Neural cell (in vitro differentiated cells): ENCODE results near the gene MEAK7. TPM values are rescaled to one million over a fixed set of nuclear protein-coding genes. Genes with fewer than 3 reads are reported as not detected.

Source experiments
- H2AFZ ChIP-seq: fragments of 200-600, 300-800 bp; sonication (generic), shearing (Covaris generic); 2 replicates; pipeline ENCODE4 v1.6.0; 2014; ENCODE audit warnings: low read depth, mild to moderate bottlenecking, antibody characterized with exemption, low read length, moderate library complexity
- H3F3A ChIP-seq: fragments of 200-600 bp; shearing (Covaris generic); 2 replicates; pipeline ENCODE4 v1.6.1; 2016; ENCODE audit warnings: mild to moderate bottlenecking, moderate library complexity, mixed read lengths, antibody characterized with exemption, low read length; ENCODE audit not compliant: insufficient read depth, poor library complexity, severe bottlenecking
- H3K27ac ChIP-seq: fragments of 200-600, 300-800 bp; sonication (generic), shearing (Covaris generic); 2 replicates; pipeline ENCODE4 v1.5.1; 2014; ENCODE audit warnings: mild to moderate bottlenecking, low read length, moderate library complexity
- H3K27me3 ChIP-seq: fragments of 300-800, 200-600 bp; sonication (generic), shearing (Covaris generic); 2 replicates; pipeline ENCODE4 v1.6.0; 2014; ENCODE audit warnings: mild to moderate bottlenecking, low read depth, low read length, moderate library complexity; ENCODE audit not compliant: insufficient read depth
- H3K36me3 ChIP-seq: fragments of 300-800, 200-600 bp; sonication (generic), shearing (Covaris generic); 2 replicates; pipeline ENCODE4 v1.5.1; 2014; ENCODE audit warnings: mild to moderate bottlenecking, antibody characterized with exemption, low read length, moderate library complexity; ENCODE audit not compliant: insufficient read depth
- H3K4me2 ChIP-seq: fragments of 300-800, 200-600 bp; sonication (generic), shearing (Covaris generic); 2 replicates; pipeline ENCODE4 v1.6.0; 2014; ENCODE audit warnings: mild to moderate bottlenecking, low read length
- H3K4me3 ChIP-seq: fragments of 300-800, 200-600 bp; sonication (generic), shearing (Covaris generic); 2 replicates; pipeline ENCODE4 v1.5.1; 2014; ENCODE audit warnings: mild to moderate bottlenecking, low read length, moderate library complexity
- H3K79me2 ChIP-seq: fragments of 200-600 bp; shearing (Covaris generic); replicated peaks from 2 replicates; pipeline ENCODE4 v1.6.0; 2014; ENCODE audit warnings: mild to moderate bottlenecking, low read length, moderate library complexity; ENCODE audit not compliant: insufficient read depth
- H3K9ac ChIP-seq: fragments of 300-800, 200-600 bp; sonication (generic), shearing (Covaris generic); 2 replicates; pipeline ENCODE4 v1.6.1; 2016; ENCODE audit warnings: mild to moderate bottlenecking, low read length, mixed read lengths
- H3K9me2 ChIP-seq: fragments of 200-600 bp; shearing (Covaris generic); 2 replicates; pipeline ENCODE4 v1.6.1; 2016; ENCODE audit warnings: mild to moderate bottlenecking, low read length, mixed read lengths; ENCODE audit not compliant: insufficient read depth
- H3K9me3 ChIP-seq: fragments of 200-600, 300-800 bp; sonication (generic), shearing (Covaris generic); 2 replicates; pipeline ENCODE4 v1.6.1; 2016; ENCODE audit warnings: mild to moderate bottlenecking, mixed run types, low read length, moderate library complexity, mixed read lengths
- H4K20me1 ChIP-seq: fragments of 200-600 bp; shearing (Covaris generic); 2 replicates; pipeline ENCODE4 v1.6.1; 2016; ENCODE audit warnings: mild to moderate bottlenecking, mixed run types; ENCODE audit not compliant: insufficient read depth
- EP300 ChIP-seq: fragments of 450-650 bp; conservative IDR thresholded peaks from 2 replicates; pipeline ENCODE4 v1.6.1; 2014; ENCODE audit warnings: antibody characterized with exemption, mild to moderate bottlenecking, moderate library complexity; ENCODE audit not compliant: poor library complexity, severe bottlenecking
- EZH2 ChIP-seq: fragments of 200-600, 300-800 bp; shearing (Covaris generic), sonication (generic); IDR thresholded peaks from 2 replicates; pipeline ENCODE4 v1.6.1; 2014; ENCODE audit warnings: antibody characterized with exemption, low read length, borderline replicate concordance, mild to moderate bottlenecking; ENCODE audit not compliant: insufficient read depth, poor library complexity, severe bottlenecking
- MXI1 ChIP-seq: fragments of 450-650 bp; conservative IDR thresholded peaks from 2 replicates; pipeline ENCODE4 v1.6.1; 2014; ENCODE audit warnings: antibody characterized with exemption, mild to moderate bottlenecking; ENCODE audit not compliant: poor library complexity, severe bottlenecking
- POLR2AphosphoS5 ChIP-seq: IDR thresholded peaks from 2 replicates; pipeline ENCODE4 v1.6.1; 2012
- RAD21 ChIP-seq: fragments of 450-650 bp; conservative IDR thresholded peaks from 2 replicates; pipeline ENCODE4 v1.6.1; 2014; ENCODE audit warnings: antibody characterized with exemption, mild to moderate bottlenecking, moderate library complexity
- REST ChIP-seq: IDR thresholded peaks from 2 replicates; pipeline ENCODE4 v1.6.1; 2012; ENCODE audit warnings: borderline replicate concordance
- SMC3 ChIP-seq: fragments of 450-650 bp; conservative IDR thresholded peaks from 2 replicates; pipeline ENCODE4 v1.6.1; 2014; ENCODE audit warnings: antibody characterized with exemption, mild to moderate bottlenecking, moderate library complexity; ENCODE audit not compliant: poor library complexity
- TAF1 ChIP-seq: IDR thresholded peaks from 2 replicates; pipeline ENCODE4 v1.6.1; 2012; ENCODE audit warnings: low read depth
- polyA plus RNA-seq: library from polyadenylated mRNA; depleted of rRNA; stranded (reverse); fragments of >200 nt; gene quantifications from 2 replicates; pipeline ENCODE4 v1.2.3, GENCODE V29; 2014
- TF ChIP-seq, protein P1 (sequence below): fragments of 450-650 bp; IDR thresholded peaks from 2 replicates; pipeline ENCODE4 v1.5.1; 2014; ENCODE audit warnings: antibody characterized with exemption, mild to moderate bottlenecking, moderate library complexity; ENCODE audit not compliant: poor library complexity, severe bottlenecking

Gene MEAK7
- polyA plus RNA-seq, 1 donor from 2014 or later: 12.4 TPM

DNA sequence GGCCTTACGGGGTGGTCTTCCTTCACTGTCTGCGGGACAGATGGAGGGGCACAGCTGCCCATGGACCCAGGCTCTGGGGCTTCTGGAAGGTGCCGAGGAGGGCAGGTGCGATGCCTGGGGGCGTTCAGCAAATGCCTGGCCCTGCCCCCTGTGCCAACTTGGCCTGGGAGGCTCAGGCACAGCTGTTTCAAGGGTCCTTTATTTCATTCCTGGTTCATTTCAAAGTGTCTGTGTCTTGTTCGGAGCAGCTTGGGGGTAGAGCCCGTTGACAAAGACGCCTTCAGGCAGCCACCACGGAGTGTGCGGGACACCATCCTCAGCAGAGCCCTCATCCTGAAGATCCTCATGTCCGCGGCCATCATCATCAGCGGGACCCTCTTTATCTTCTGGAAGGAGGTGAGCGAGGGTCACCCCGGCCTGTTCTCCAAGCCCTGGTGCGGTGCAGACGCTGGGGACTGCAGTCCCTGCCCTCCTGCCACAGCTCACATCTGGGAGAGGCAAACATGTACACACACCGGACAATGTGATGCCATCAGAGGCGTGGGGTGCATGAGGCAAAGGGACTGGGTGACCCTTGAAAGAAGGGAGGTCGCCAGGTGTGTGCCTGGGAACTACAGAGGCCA lies 43.9 kb downstream of the MEAK7 start:
- Histone ChIP-seq H3K9me2 (no peaks in the 10 kb centered on the region), H3K27me3 (no peaks in the 10 kb centered on the region), H3K4me2 (no peak overlapping the region), H3K36me3 (no peaks in the 10 kb centered on the region), H3F3A (no peaks in the 10 kb centered on the region), H3K79me2 (no peaks in the 10 kb centered on the region), H4K20me1 (no peaks in the 10 kb centered on the region), H2AFZ (no peak overlapping the region), H3K9me3 (no peaks in the 10 kb centered on the region), H3K27ac (no peak overlapping the region), H3K9ac (no peak overlapping the region), H3K4me3 (no peak overlapping the region)
- TF ChIP-seq RAD21 (no peak), EZH2 (no peak), REST (no peak), TAF1 (no peak), POLR2AphosphoS5 (no peak), SMC3 (no peak), MXI1 (no peak), EP300 (no peak)
- TF ChIP-seq, protein P1, sequence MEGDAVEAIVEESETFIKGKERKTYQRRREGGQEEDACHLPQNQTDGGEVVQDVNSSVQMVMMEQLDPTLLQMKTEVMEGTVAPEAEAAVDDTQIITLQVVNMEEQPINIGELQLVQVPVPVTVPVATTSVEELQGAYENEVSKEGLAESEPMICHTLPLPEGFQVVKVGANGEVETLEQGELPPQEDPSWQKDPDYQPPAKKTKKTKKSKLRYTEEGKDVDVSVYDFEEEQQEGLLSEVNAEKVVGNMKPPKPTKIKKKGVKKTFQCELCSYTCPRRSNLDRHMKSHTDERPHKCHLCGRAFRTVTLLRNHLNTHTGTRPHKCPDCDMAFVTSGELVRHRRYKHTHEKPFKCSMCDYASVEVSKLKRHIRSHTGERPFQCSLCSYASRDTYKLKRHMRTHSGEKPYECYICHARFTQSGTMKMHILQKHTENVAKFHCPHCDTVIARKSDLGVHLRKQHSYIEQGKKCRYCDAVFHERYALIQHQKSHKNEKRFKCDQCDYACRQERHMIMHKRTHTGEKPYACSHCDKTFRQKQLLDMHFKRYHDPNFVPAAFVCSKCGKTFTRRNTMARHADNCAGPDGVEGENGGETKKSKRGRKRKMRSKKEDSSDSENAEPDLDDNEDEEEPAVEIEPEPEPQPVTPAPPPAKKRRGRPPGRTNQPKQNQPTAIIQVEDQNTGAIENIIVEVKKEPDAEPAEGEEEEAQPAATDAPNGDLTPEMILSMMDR: no peak

DNA sequence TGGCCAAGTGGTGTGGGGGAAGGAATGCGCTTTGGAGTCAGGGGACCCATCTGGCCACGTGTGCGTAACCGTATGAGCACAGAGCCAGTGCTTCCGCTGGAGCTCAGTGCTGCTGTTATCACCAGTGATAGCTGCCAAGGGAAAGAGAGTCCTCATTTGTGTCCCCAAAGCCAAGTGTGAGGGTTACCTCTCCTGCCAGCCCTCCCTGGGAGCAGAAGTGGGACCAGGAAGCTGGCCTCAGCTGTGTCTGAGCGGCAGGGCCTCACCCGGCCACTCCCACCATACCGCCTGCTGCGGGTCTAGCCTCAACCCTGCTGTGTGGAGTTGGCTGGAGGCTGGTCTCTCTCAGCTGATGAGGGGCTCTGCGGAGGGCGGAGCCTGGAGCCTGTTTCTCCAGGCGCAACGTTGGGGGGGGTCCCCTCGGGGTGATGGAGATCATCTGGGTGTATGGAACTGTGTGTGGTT lies 44.5 kb downstream of the MEAK7 start:
- Histone ChIP-seq H3K27me3 (no peaks in the 10 kb centered on the region), H3K27ac (no peak overlapping the region)

More for the DNA sequence above, 44.5 kb downstream of the MEAK7 start:
- Histone ChIP-seq H3F3A (no peaks in the 10 kb centered on the region), H2AFZ (no peak overlapping the region), H3K9me3 (no peaks in the 10 kb centered on the region), H3K4me2 (no peak overlapping the region), H3K9me2 (no peaks in the 10 kb centered on the region), H3K4me3 (no peak overlapping the region), H3K79me2 (no peaks in the 10 kb centered on the region), H3K36me3 (no peaks in the 10 kb centered on the region), H3K9ac (no peak overlapping the region), H4K20me1 (no peaks in the 10 kb centered on the region)
- TF ChIP-seq RAD21: no peak
- TF ChIP-seq EP300: no peak
- no peak for TF ChIP-seq MXI1
- TF ChIP-seq POLR2AphosphoS5: no peak
- no peak for TF ChIP-seq SMC3
- no peak for TF ChIP-seq TAF1
- TF ChIP-seq, protein P1: no peak
- no peak for TF ChIP-seq EZH2
- TF ChIP-seq REST: no peak
